Keratinocyte (primary cell): ENCODE results near the gene ATXN7L2. TPM values are rescaled to one million over a fixed set of nuclear protein-coding genes. Genes with fewer than 3 reads are reported as not detected.

Source experiments
- DNase-seq: peaks from one replicate; pipeline ENCODE4 v3.0.0-alpha.2; 2011; ENCODE audit warnings: low read depth, missing footprints, low spot score
- FAIRE-seq: peaks from 2 replicates; lab custom pipeline; 2011; peaks lifted over from hg19 to GRCh38; lab: Jason Lieb, UNC
- H2AFZ ChIP-seq: 2 replicates; pipeline ENCODE4 v1.6.0; 2012; ENCODE audit warnings: low read length, control low read depth, inconsistent platforms; ENCODE audit not compliant: control insufficient read depth
- H3K27ac ChIP-seq: 2 replicates; pipeline ENCODE4 v1.5.1; 2011; ENCODE audit warnings: low read length; ENCODE audit not compliant: control insufficient read depth, insufficient read depth
- H3K27me3 ChIP-seq: 3 replicates; pipeline ENCODE4 v1.6.0; 2011; ENCODE audit warnings: low read length; ENCODE audit not compliant: control insufficient read depth, insufficient read depth; ENCODE audit errors: extremely low read depth
- H3K36me3 ChIP-seq, 2 experiments: 2 replicates in 1 of 2; 3 replicates in 1 of 2; pipeline ENCODE4 v1.5.1; 2011; ENCODE audit warnings: low read length in 2 of 2, mild to moderate bottlenecking in 1 of 2; ENCODE audit not compliant: control insufficient read depth in 2 of 2, insufficient read depth in 2 of 2; ENCODE audit errors: extremely low read depth in 1 of 2
- H3K4me1 ChIP-seq: 3 replicates; pipeline ENCODE4 v1.5.1; 2011; ENCODE audit warnings: low read length; ENCODE audit not compliant: control insufficient read depth, insufficient read depth; ENCODE audit errors: extremely low read depth
- H3K4me2 ChIP-seq: 3 replicates; pipeline ENCODE4 v1.6.0; 2011; ENCODE audit warnings: low read depth, low read length; ENCODE audit not compliant: control insufficient read depth, insufficient read depth; ENCODE audit errors: extremely low read depth
- H3K4me3 ChIP-seq, 3 experiments: fragments of 200-600 bp in 1 of 3; sonication (generic) in 1 of 3; 2 replicates in 2 of 3; 3 replicates in 1 of 3; pipeline ENCODE4 v1.5.1; 2011 to 2016; ENCODE audit warnings: low read length in 3 of 3, mild to moderate bottlenecking in 3 of 3, control low read depth in 2 of 3, inconsistent platforms in 1 of 3, low read depth in 1 of 3, mixed read lengths in 1 of 3, mixed run types in 1 of 3, moderate library complexity in 1 of 3; ENCODE audit not compliant: control insufficient read depth in 2 of 3, insufficient read depth in 2 of 3; ENCODE audit errors: extremely low read depth in 1 of 3
- H3K79me2 ChIP-seq: 2 replicates; pipeline ENCODE4 v1.6.0; 2012; ENCODE audit warnings: low read length; ENCODE audit not compliant: control insufficient read depth, insufficient read depth
- H3K9ac ChIP-seq: 3 replicates; pipeline ENCODE4 v1.6.0; 2011; ENCODE audit warnings: low read length; ENCODE audit not compliant: control insufficient read depth, insufficient read depth; ENCODE audit errors: extremely low read depth
- H3K9me1 ChIP-seq: 3 replicates; pipeline ENCODE4 v1.6.0; 2011; ENCODE audit warnings: low read length; ENCODE audit not compliant: control insufficient read depth, insufficient read depth; ENCODE audit errors: extremely low read depth
- H3K9me3 ChIP-seq: 2 replicates; pipeline ENCODE4 v1.5.1; 2012; ENCODE audit warnings: low read depth, low read length; ENCODE audit not compliant: control insufficient read depth
- H4K20me1 ChIP-seq: 3 replicates; pipeline ENCODE4 v1.6.0; 2011; ENCODE audit warnings: low read length; ENCODE audit not compliant: control insufficient read depth, insufficient read depth; ENCODE audit errors: extremely low read depth
- EZH2 ChIP-seq: IDR thresholded peaks from one replicate; pipeline ENCODE4 v1.6.1; 2012; ENCODE audit warnings: inconsistent platforms, mild to moderate bottlenecking, low read length, moderate library complexity
- dilution Hi-C: fragments of 300-500 bp; cut with MboI; formaldehyde crosslinking; loops from one replicate; pipeline ENCODE4 v1.7.0; 2020; ENCODE audit warnings: low sequenced_read_pairs; ENCODE audit not compliant: extremely low pct_ligation_motif_present
- polyA plus RNA-seq, 5 experiments: library from polyadenylated mRNA; depleted of rRNA in 3 of 5; stranded (reverse) in 3 of 5; stranded (forward) in 1 of 5; unstranded in 1 of 5; fragments of >200 nt; gene quantifications; 1 replicate in 1 of 5; 2 replicates in 3 of 5; 3 replicates in 1 of 5; pipeline versions ENCODE4 v1.2.1 to v1.2.3, GENCODE V29; 2011 to 2012; ENCODE audit warnings: missing spikeins in 2 of 5, low read depth in 1 of 5, low replicate concordance in 1 of 5
- TF ChIP-seq, protein P1 (sequence below), 3 experiments: IDR thresholded peaks in 1 of 3; conservative IDR thresholded peaks in 1 of 3; optimal IDR thresholded peaks in 1 of 3; 2 replicates in 2 of 3; 3 replicates in 1 of 3; pipeline versions ENCODE3 to v1.5.1; 2011; ENCODE audit warnings: low read length in 3 of 3, mild to moderate bottlenecking in 3 of 3, moderate library complexity in 2 of 3, control low read depth in 1 of 3, inconsistent platforms in 1 of 3; ENCODE audit not compliant: insufficient read depth in 2 of 3; ENCODE audit errors: extremely low read depth in 1 of 3

ATXN7L2 gene
- polyA plus RNA-seq, 1 donor (not counting 4 experiments of a cell fraction or from before 2014, with no cell fraction given) = 1.2 TPM

DNA sequence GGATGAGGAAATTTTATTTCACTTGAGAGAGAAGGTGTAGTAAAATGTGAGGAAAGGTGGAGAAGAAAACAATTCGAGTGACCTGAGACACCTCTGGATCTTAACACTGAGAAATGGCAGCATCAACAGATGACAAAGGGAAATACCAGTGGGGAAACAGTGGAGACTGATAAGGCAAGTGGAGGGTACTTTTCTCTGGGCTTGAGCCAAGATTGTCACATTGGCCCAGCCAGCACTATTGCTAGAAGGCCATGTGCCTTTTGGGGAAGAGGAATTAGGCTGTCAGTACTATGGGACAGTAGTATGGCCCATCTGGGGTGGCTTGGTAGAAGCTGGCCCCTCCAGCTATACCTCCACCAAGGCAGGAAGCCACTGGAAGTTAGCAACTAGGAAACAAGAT lies 9.0 kb upstream of the ATXN7L2 start:
- Histone ChIP-seq H3K27me3 (peaks cover 35% of the 10 kb centered on the region), H3K27ac (no peak overlapping the region), H3K9ac (no peak overlapping the region), H3K36me3 (no peaks in the 10 kb centered on the region), H4K20me1 (peaks cover 2% of the 10 kb centered on the region), H2AFZ (no peak overlapping the region), H3K4me1 (no peaks in the 10 kb centered on the region), H3K9me1 (no peaks in the 10 kb centered on the region), H3K79me2 (no peaks in the 10 kb centered on the region), H3K4me3 (no peak overlapping the region), H3K4me2 (no peak overlapping the region), H3K9me3 (no peaks in the 10 kb centered on the region)
- dilution Hi-C loops = no loop called here
- no peak for DNase-seq
- FAIRE-seq = no peak
- TF ChIP-seq, protein P1, sequence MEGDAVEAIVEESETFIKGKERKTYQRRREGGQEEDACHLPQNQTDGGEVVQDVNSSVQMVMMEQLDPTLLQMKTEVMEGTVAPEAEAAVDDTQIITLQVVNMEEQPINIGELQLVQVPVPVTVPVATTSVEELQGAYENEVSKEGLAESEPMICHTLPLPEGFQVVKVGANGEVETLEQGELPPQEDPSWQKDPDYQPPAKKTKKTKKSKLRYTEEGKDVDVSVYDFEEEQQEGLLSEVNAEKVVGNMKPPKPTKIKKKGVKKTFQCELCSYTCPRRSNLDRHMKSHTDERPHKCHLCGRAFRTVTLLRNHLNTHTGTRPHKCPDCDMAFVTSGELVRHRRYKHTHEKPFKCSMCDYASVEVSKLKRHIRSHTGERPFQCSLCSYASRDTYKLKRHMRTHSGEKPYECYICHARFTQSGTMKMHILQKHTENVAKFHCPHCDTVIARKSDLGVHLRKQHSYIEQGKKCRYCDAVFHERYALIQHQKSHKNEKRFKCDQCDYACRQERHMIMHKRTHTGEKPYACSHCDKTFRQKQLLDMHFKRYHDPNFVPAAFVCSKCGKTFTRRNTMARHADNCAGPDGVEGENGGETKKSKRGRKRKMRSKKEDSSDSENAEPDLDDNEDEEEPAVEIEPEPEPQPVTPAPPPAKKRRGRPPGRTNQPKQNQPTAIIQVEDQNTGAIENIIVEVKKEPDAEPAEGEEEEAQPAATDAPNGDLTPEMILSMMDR (optimal IDR thresholded peaks at IDR 0.05 in 1 of 3, IDR thresholded peaks at IDR 0.05 in 1 of 3, conservative IDR thresholded peaks at IDR 0.05 in 1 of 3; ENCODE audit: extremely low read depth in 1 of 3, insufficient read depth in 2 of 3, low read length in 3 of 3) = no peak

- DNase-seq = no peak
- no peak for FAIRE-seq
- Histone ChIP-seq H3K9me1 (no peaks in the 10 kb centered on the region), H3K36me3 (no peaks in the 10 kb centered on the region), H4K20me1 (peaks cover 2% of the 10 kb centered on the region), H3K4me1 (no peaks in the 10 kb centered on the region), H3K4me3 (no peak overlapping the region), H3K9me3 (no peaks in the 10 kb centered on the region), H2AFZ (no peak overlapping the region), H3K4me2 (no peak overlapping the region), H3K27me3 (peaks cover 32% of the 10 kb centered on the region), H3K79me2 (no peaks in the 10 kb centered on the region), H3K27ac (no peak overlapping the region), H3K9ac (no peak overlapping the region)
- TF ChIP-seq, protein P1 (optimal IDR thresholded peaks at IDR 0.05 in 1 of 3, IDR thresholded peaks at IDR 0.05 in 1 of 3, conservative IDR thresholded peaks at IDR 0.05 in 1 of 3; ENCODE audit: extremely low read depth in 1 of 3, insufficient read depth in 2 of 3, low read length in 3 of 3) = no peak
- no peak for TF ChIP-seq EZH2
- dilution Hi-C loops = no loop called here
These were observed 8.4 kb upstream of the ATXN7L2 start for GRCh38 chr1:109475261-109475660.
